BJ (cell line): ENCODE data around the gene STK32C. TPM values are rescaled to one million over a fixed set of nuclear protein-coding genes. Genes with fewer than 3 reads are reported as not detected.

ENCODE experiments used
- CTCF ChIA-PET: fragments of 350-600 bp; formaldehyde crosslinking; extraction: SDS; loops from one replicate; lab custom pipeline; 2021; ENCODE audit warnings: antibody characterized with exemption, inconsistent platforms; lab: Yijun Ruan, JAX
- POLR2A ChIA-PET: fragments of 300-600 bp; sonication (Branson Sonifier 250); formaldehyde crosslinking; extraction: SDS; loops from one replicate; lab custom pipeline; 2021; ENCODE audit warnings: antibody characterized with exemption; lab: Charles Lee
- DNase-seq: peaks from one replicate; pipeline ENCODE4 v3.0.0-alpha.2; 2011; ENCODE audit warnings: low read depth
- H3K27me3 ChIP-seq: 2 replicates; pipeline ENCODE4 v1.6.0; 2011; ENCODE audit warnings: low read length; ENCODE audit not compliant: control insufficient read depth, insufficient read depth
- H3K36me3 ChIP-seq: 2 replicates; pipeline ENCODE4 v1.5.1; 2011; ENCODE audit warnings: low read length; ENCODE audit not compliant: control insufficient read depth, insufficient read depth
- H3K4me3 ChIP-seq: 2 replicates; pipeline ENCODE4 v1.5.1; 2011; ENCODE audit warnings: low read depth, mild to moderate bottlenecking, control low read depth, low read length
- CTCF ChIP-seq: IDR thresholded peaks from 2 replicates; pipeline ENCODE4 v1.5.1; 2011; ENCODE audit warnings: low read depth, mild to moderate bottlenecking, control low read depth, inconsistent platforms, low read length, moderate library complexity; ENCODE audit not compliant: insufficient read depth
- polyA plus RNA-seq: library from polyadenylated mRNA; depleted of rRNA; stranded (reverse); fragments of >200 nt; gene quantifications from 2 replicates; pipeline ENCODE4 v1.2.3, GENCODE V29; 2011

Gene STK32C
- polyA plus RNA-seq, 1 experiment: 12.1 TPM

- H3K27me3 ChIP-seq: no peaks in the 10 kb centered on the region
- H3K4me3 ChIP-seq: no peak overlapping the region
- no peaks in the 10 kb centered on the region for H3K36me3 ChIP-seq
- ChIA-PET POLR2A (no interaction called here), CTCF (interaction anchor here (1.0 kb wide), 1 partner anchor 20 kb away, joined by 3 read pairs; no protein-coding TSS in a partner anchor)
- TF ChIP-seq CTCF: no peak
- DNase-seq: no peak
These were observed 62.7 kb downstream of the STK32C start for GRCh38 chr10:132245056-132245455.

GRCh38 chr10:132243626-132244025 lies 64.1 kb downstream of the STK32C start:
- H3K4me3 ChIP-seq: no peak overlapping the region
- H3K27me3 ChIP-seq: no peaks in the 10 kb centered on the region
- ChIA-PET POLR2A (no interaction called here), CTCF (no interaction called here)
- no peak for TF ChIP-seq CTCF
- no peak for DNase-seq
- H3K36me3 ChIP-seq: no peaks in the 10 kb centered on the region

GRCh38 chr10:132243141-132243540 lies 64.6 kb downstream of the STK32C start:
- no peak overlapping the region for H3K4me3 ChIP-seq
- H3K27me3 ChIP-seq: no peaks in the 10 kb centered on the region
- H3K36me3 ChIP-seq: no peaks in the 10 kb centered on the region
- no peak for DNase-seq
- TF ChIP-seq CTCF: no peak
- CTCF ChIA-PET: no interaction called here
- POLR2A ChIA-PET: no interaction called here

GRCh38 chr10:132242103-132242840 lies 65.5 kb downstream of the STK32C start:
- CTCF ChIA-PET: no interaction called here

GRCh38 chr10:132241496-132241895 lies 66.3 kb downstream of the STK32C start:
- CTCF ChIA-PET: no interaction called here
- no peak for TF ChIP-seq CTCF
- POLR2A ChIA-PET: no interaction called here

More at GRCh38 chr10:132242103-132242840, 65.5 kb downstream of the STK32C start:
- TF ChIP-seq CTCF: no peak
- POLR2A ChIA-PET: no interaction called here
- Histone ChIP-seq H3K4me3 (no peak overlapping the region), H3K36me3 (no peaks in the 10 kb centered on the region), H3K27me3 (no peaks in the 10 kb centered on the region)
- no peak for DNase-seq

More at GRCh38 chr10:132241496-132241895, 66.3 kb downstream of the STK32C start:
- no peak overlapping the region for H3K4me3 ChIP-seq
- no peaks in the 10 kb centered on the region for H3K36me3 ChIP-seq
- no peaks in the 10 kb centered on the region for H3K27me3 ChIP-seq
- DNase-seq: no peak
